Nephron progenitor cell (in vitro differentiated cells): ENCODE results near the gene EEFSEC.
A peak's percentile ranks its signal among the peaks of the same experiment; 100 is the strongest.

ENCODE experiments used
- DNase-seq: peaks from one replicate; pipeline ENCODE4 v3.0.0; 2021
- H3K27ac Mint-ChIP-seq: 2 replicates; pipeline ENCODE4 v1.8.0; 2021; ENCODE audit warnings: mild to moderate bottlenecking, moderate library complexity, mixed read lengths
- H3K27me3 Mint-ChIP-seq: 2 replicates; pipeline ENCODE4 v1.8.0; 2021; ENCODE audit warnings: mild to moderate bottlenecking, low read depth, mixed read lengths; ENCODE audit not compliant: poor library complexity
- H3K36me3 Mint-ChIP-seq: 2 replicates; pipeline ENCODE4 v1.8.0; 2021; ENCODE audit warnings: low read depth, mixed read lengths
- H3K4me1 Mint-ChIP-seq: 2 replicates; pipeline ENCODE4 v1.8.0; 2021; ENCODE audit warnings: mixed read lengths
- H3K4me3 Mint-ChIP-seq: 2 replicates; pipeline ENCODE4 v1.8.0; 2021; ENCODE audit warnings: mild to moderate bottlenecking, moderate library complexity, mixed read lengths
- H3K9me3 Mint-ChIP-seq: 2 replicates; pipeline ENCODE4 v1.8.0; 2021; ENCODE audit warnings: mild to moderate bottlenecking, moderate library complexity, mixed read lengths
- TF ChIP-seq, protein P1 (sequence below): fragments of 200-600 bp; sonication (generic); IDR thresholded peaks from 2 replicates; pipeline ENCODE4 v1.5.0; 2021; ENCODE audit warnings: antibody characterized with exemption

The EEFSEC gene

DNA sequence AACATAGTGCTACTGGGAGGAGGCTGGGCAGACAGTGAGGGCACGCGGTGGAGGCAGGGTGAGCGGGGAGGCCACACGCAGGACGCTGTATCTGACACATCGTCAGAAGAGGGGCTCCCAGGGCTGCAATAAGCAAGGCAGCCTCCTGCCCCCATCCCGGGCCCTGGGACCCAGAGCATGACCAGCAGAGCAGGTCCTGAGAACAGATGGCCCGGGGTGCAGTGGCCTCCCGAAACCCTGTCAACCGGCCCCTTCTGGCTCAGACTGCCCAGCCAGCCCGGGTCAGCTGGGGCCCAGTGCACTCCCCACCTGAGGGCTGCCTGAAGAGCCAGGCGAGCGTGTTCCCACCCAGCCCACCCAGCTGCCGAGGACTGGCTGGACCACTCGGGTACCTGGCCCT is 276.0 kb downstream of the EEFSEC start:
- Mint-ChIP-seq H3K27ac (no peak overlapping the region), H3K4me3 (no peak overlapping the region), H3K9me3 (no peaks in the 10 kb centered on the region), H3K27me3 (peaks cover 85% of the 10 kb centered on the region), H3K36me3 (no peaks in the 10 kb centered on the region), H3K4me1 (peaks cover 41% of the 10 kb centered on the region)
- no peak for DNase-seq
- TF ChIP-seq, protein P1, sequence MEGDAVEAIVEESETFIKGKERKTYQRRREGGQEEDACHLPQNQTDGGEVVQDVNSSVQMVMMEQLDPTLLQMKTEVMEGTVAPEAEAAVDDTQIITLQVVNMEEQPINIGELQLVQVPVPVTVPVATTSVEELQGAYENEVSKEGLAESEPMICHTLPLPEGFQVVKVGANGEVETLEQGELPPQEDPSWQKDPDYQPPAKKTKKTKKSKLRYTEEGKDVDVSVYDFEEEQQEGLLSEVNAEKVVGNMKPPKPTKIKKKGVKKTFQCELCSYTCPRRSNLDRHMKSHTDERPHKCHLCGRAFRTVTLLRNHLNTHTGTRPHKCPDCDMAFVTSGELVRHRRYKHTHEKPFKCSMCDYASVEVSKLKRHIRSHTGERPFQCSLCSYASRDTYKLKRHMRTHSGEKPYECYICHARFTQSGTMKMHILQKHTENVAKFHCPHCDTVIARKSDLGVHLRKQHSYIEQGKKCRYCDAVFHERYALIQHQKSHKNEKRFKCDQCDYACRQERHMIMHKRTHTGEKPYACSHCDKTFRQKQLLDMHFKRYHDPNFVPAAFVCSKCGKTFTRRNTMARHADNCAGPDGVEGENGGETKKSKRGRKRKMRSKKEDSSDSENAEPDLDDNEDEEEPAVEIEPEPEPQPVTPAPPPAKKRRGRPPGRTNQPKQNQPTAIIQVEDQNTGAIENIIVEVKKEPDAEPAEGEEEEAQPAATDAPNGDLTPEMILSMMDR: no peak

- TF ChIP-seq, protein P1: no peak
- no peak overlapping the region for H3K27ac Mint-ChIP-seq
- peaks cover 85% of the 10 kb centered on the region for H3K27me3 Mint-ChIP-seq
These were observed 276.5 kb downstream of the EEFSEC start for GRCh38 chr3:128429751-128430150.

GRCh38 chr3:128430301-128430700 is 277.0 kb downstream of the EEFSEC start:
- Mint-ChIP-seq H3K36me3 (no peaks in the 10 kb centered on the region), H3K4me3 (no peak overlapping the region), H3K9me3 (no peaks in the 10 kb centered on the region), H3K27ac (no peak overlapping the region), H3K4me1 (peaks cover 31% of the 10 kb centered on the region), H3K27me3 (peaks cover 79% of the 10 kb centered on the region)
- DNase-seq: no peak
- TF ChIP-seq, protein P1: no peak

More at GRCh38 chr3:128429751-128430150, 276.5 kb downstream of the EEFSEC start:
- Mint-ChIP-seq H3K9me3 (no peaks in the 10 kb centered on the region), H3K4me3 (no peak overlapping the region), H3K4me1 (peaks cover 36% of the 10 kb centered on the region), H3K36me3 (no peaks in the 10 kb centered on the region)
- DNase-seq: no peak

DNA sequence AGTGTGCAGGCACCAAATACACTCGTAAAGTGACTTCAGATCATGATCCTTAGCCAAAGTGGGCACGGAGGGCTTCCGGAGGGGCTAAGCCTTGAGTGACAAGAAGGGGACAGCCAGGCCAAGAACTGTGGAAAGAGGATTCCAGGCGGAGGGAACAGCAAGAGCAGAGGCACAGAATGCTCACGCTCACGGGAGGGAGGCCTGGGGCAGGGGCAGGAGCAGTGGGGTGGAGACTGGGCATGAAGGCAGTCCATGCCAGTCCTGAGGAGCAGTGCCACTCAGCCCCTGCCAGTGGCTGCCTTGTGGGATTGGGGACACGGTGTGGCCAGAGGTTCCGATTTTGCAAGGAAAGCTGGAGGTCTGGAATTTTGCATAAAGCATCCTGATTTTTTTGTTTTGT is 277.4 kb downstream of the EEFSEC start:
- H3K27me3 Mint-ChIP-seq: peaks cover 77% of the 10 kb centered on the region
- H3K36me3 Mint-ChIP-seq: no peaks in the 10 kb centered on the region
- no peak for DNase-seq
- H3K9me3 Mint-ChIP-seq: no peaks in the 10 kb centered on the region
- H3K27ac Mint-ChIP-seq: no peak overlapping the region
- no peak overlapping the region for H3K4me3 Mint-ChIP-seq
- H3K4me1 Mint-ChIP-seq: peaks cover 30% of the 10 kb centered on the region
- TF ChIP-seq, protein P1: no peak

DNA sequence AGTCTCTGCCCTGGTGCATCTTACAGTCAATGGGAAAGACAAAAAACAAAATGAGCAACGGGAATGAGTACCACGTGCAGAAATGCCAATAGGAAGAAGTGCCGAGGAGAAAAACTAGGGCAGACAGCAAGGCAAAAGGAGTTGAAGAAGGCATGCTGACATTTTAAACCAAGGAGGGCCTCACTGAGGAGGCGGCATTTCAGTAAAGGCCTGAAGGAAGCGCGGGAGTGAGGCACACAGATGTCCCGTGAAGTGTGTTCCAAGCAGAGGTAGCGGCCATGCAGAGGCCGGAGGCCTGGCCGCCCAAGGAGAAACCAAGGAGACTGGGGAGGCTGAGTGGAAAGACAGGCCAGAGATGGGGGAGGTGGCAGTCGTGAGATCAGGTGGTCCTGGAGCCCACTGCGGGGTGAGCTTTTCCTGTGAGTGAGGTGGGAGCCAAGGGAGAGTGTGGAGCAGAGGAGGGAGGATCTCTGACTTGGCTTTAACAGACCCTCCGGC is 278.6 kb downstream of the EEFSEC start:
- Mint-ChIP-seq H3K27ac (no peak overlapping the region), H3K27me3 (peaks cover 85% of the 10 kb centered on the region), H3K4me3 (peak overlapping the region; percentile 80), H3K36me3 (no peaks in the 10 kb centered on the region), H3K4me1 (peaks cover 35% of the 10 kb centered on the region), H3K9me3 (no peaks in the 10 kb centered on the region)
- no peak for DNase-seq
- TF ChIP-seq, protein P1: no peak

GRCh38 chr3:128432301-128432970 is 279.2 kb downstream of the EEFSEC start:
- H3K27me3 Mint-ChIP-seq: peaks cover 85% of the 10 kb centered on the region
- TF ChIP-seq, protein P1: no peak
- no peaks in the 10 kb centered on the region for H3K36me3 Mint-ChIP-seq
- H3K9me3 Mint-ChIP-seq: no peaks in the 10 kb centered on the region
- H3K27ac Mint-ChIP-seq: no peak overlapping the region
- H3K4me1 Mint-ChIP-seq: peaks cover 35% of the 10 kb centered on the region
- H3K4me3 Mint-ChIP-seq: peak overlapping the region; percentile 80
- DNase-seq: peak; percentile 39
